HG03342 (cell line): ENCODE results near the gene VWA3A.
A peak's percentile ranks its signal among the peaks of the same experiment; 100 is the strongest.
"Not testable (repeated sequence)": the region's sequence is repeated elsewhere in the genome, so short reads cannot be mapped to it uniquely, and the experiment has no call there.

Source experiments
- ATAC-seq: cut with Tn5 transposase; IDR thresholded peaks from one replicate; pipeline ENCODE4 v1.9.1; 2021; ENCODE audit warnings: mild to moderate bottlenecking, moderate library complexity; ENCODE audit not compliant: unreplicated experiment

The VWA3A gene

GRCh38 chr16:22195695-22196558, 103.6 kb downstream of the VWA3A start:
- ATAC-seq = peak; percentile 19

- ATAC-seq = not testable (repeated sequence)
These were observed 104.3 kb downstream of the VWA3A start for GRCh38 chr16:22196559-22197168.

DNA sequence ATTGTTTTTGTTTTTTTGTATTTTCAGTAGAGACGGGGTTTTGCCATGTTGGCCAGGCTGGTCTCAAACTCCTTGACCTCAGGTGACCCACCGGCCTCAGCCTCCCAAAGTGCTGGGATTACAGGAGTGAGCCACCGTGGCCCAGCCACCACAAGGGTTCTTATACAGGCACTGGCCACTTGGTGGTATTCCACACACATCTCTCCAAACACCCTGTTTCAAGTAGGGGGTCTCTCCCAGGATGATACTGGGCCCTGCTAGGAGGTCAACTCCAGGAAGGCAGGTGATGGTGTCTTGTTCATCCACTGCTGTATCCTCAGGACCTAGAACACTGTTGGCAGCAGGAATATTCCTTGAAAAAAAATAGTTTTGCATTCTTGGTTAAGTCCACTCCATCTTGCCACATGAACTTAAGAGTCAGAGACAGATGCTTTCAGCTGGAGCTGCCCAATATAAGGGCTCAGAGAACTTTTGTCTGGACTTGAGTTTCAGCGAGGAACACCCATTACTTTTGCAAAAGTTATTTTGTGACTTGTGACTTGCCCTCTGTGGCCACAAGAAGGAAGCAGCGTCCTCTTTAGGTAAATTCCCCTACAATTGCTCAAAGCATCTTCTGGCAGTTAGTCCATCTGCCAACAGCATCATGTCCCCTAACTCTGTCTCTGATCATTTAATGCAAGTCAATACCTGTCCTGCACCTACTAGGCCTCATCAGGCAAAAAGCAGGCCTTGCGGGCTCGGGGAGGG, 106.4 kb downstream of the VWA3A start:
- no peak for ATAC-seq

- no peak for ATAC-seq
These were observed 109.9 kb downstream of the VWA3A start for GRCh38 chr16:22202261-22202637.

- ATAC-seq = no peak
These were observed 110.8 kb downstream of the VWA3A start for GRCh38 chr16:22203091-22203490.

DNA sequence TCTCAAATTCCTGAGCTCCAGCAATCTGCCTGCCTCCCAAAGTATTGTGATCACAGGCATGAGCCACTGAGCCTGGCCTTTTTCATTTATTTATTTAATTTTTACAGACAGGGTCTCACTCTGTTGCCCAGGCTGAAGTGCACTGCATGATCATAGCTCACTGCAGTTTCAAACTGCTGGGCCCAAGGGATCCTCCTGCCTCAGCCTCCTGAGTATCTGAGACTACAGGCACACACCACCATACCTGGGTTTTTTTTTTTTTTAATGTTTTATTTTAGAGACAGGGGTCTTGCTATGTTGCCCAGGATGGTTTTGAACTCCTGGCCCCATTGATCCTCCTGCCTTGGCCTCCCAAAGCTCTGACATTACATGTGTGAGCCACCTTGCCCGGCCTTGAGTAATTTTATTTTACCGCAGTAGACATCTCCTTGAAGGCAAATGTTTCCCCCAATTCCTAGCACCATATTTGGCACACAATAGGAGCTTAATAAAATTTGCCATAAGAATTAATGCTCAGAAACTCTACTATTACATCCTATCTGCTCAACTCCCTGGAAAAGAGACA, 111.8 kb downstream of the VWA3A start:
- ATAC-seq = no peak

DNA sequence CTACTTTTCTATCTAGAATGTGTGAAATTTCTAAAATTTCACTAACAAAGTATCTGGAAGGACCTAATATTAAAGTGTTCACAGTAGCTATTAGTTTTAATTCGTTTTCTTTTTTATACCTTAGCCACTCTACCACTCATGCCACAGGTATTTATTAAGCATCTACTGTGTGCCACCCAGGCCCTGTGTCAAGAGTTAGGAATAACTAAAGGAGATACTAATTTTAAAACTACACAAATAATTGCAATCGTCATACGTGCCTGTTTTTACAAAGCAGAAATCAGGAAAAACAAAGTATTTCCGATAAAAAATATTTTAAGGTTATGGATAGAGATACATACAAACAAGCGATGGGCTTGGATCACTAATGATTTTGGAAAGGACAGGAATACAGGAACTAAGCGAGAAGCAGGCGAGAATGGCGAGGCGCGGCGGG, 113.3 kb downstream of the VWA3A start:
- ATAC-seq = no peak

- peak; percentile 73 for ATAC-seq
These were observed 113.9 kb downstream of the VWA3A start, which contains the start of gene EEF2K for GRCh38 chr16:22206013-22206841. Gene EEF2K (plus strand): TSS chr16:22206278. CDS start chr16:22225730, 19,452 bp downstream.
